PC-9 (cell line): ENCODE measurements around the gene FASTKD2. TPM values are rescaled to one million over a fixed set of nuclear protein-coding genes. Genes with fewer than 3 reads are reported as not detected.

ENCODE experiments used
- BruUV-seq: library from RNA; stranded (reverse); fragments of 400-500 nt; replicated peaks from 2 replicates; lab custom pipeline; 2021; lab: Mats Ljungman, UMichigan
- CTCF ChIA-PET: fragments of 300-600 bp; sonication (Branson Sonifier 250); formaldehyde crosslinking; loops from one replicate; lab custom pipeline; 2022; ENCODE audit warnings: antibody characterized with exemption; lab: Charles Lee
- POLR2A ChIA-PET: fragments of 300-600 bp; sonication (Branson Sonifier 250); formaldehyde crosslinking; loops from one replicate; lab custom pipeline; 2022; ENCODE audit warnings: antibody characterized with exemption; ENCODE audit not compliant: unreplicated experiment; lab: Charles Lee
- DNase-seq, 2 experiments: peaks; one replicate each; pipeline versions ENCODE4 v3.0.0 to v3.0.0-alpha.2; 2015 to 2022; ENCODE audit warnings: mixed read lengths in 1 of 2
- H2AFZ ChIP-seq: fragments of 200-600 bp; sonication (generic); 2 replicates; pipeline ENCODE4 v1.8.1; 2017; ENCODE audit warnings: antibody characterized with exemption
- H3F3A ChIP-seq: fragments of 200-600 bp; sonication (generic); 2 replicates; pipeline ENCODE4 v1.8.1; 2017; ENCODE audit warnings: antibody characterized with exemption, mild to moderate bottlenecking, low read depth; ENCODE audit not compliant: insufficient read depth
- H3K27ac ChIP-seq: fragments of 200-600 bp; sonication (generic); 2 replicates; pipeline ENCODE4 v1.6.1; 2016; ENCODE audit warnings: mixed run types
- H3K27me3 ChIP-seq: fragments of 200-600 bp; sonication (generic); 2 replicates; pipeline ENCODE4 v1.6.1; 2016; ENCODE audit warnings: low read depth, mixed run types; ENCODE audit not compliant: insufficient read depth
- H3K36me3 ChIP-seq: fragments of 200-600 bp; sonication (generic); 2 replicates; pipeline ENCODE4 v1.6.1; 2016; ENCODE audit warnings: low read depth, mixed run types
- H3K4me1 ChIP-seq: fragments of 200-600 bp; sonication (generic); replicated peaks from 2 replicates; pipeline ENCODE4 v1.6.1; 2016; ENCODE audit warnings: mixed run types; ENCODE audit not compliant: insufficient read depth
- H3K4me2 ChIP-seq: fragments of 200-600 bp; sonication (generic); 2 replicates; pipeline ENCODE4 v1.6.1; 2017; ENCODE audit warnings: mixed run types
- H3K4me3 ChIP-seq: fragments of 200-600 bp; sonication (generic); 2 replicates; pipeline ENCODE4 v1.6.1; 2016; ENCODE audit warnings: mixed run types
- H3K79me2 ChIP-seq: fragments of 200-600 bp; sonication (generic); 2 replicates; pipeline ENCODE4 v1.6.1; 2017; ENCODE audit warnings: low read depth, mixed run types
- H3K9me2 ChIP-seq: fragments of 200-600 bp; sonication (generic); 2 replicates; pipeline ENCODE4 v1.8.1; 2017; ENCODE audit warnings: mild to moderate bottlenecking; ENCODE audit not compliant: insufficient read depth
- H3K9me3 ChIP-seq: fragments of 200-600 bp; sonication (generic); 2 replicates; pipeline ENCODE4 v1.8.1; 2016; ENCODE audit warnings: low read depth; ENCODE audit not compliant: insufficient read depth
- H4K20me1 ChIP-seq: fragments of 200-600 bp; sonication (generic); 2 replicates; pipeline ENCODE4 v1.8.1; 2017; ENCODE audit not compliant: insufficient read depth
- EZH2 ChIP-seq: fragments of 200-600 bp; sonication (generic); IDR thresholded peaks from 2 replicates; pipeline ENCODE4 v1.8.0; 2017; ENCODE audit warnings: antibody characterized with exemption, low read depth
- intact Hi-C: fragments of 100-400 bp; cut with micrococcal nuclease; formaldehyde crosslinking; loops from one replicate; pipeline ENCODE4 v1.10.0; 2022; ENCODE audit not compliant: unreplicated experiment
- total RNA-seq: library from RNA; stranded (reverse); gene quantifications from 2 replicates; pipeline ENCODE4 v1.2.3, GENCODE V29; 2021
- TF ChIP-seq, protein P1 (sequence below): fragments of 200-600 bp; sonication (generic); conservative IDR thresholded peaks from 2 replicates; pipeline ENCODE4 v1.6.1; 2017; ENCODE audit warnings: mixed run types, antibody characterized with exemption, mild to moderate bottlenecking, moderate library complexity

FASTKD2 gene
- total RNA-seq, 1 experiment from 2014 or later: 12.1 TPM

GRCh38 chr2:206800506-206801417, 35.4 kb downstream of the FASTKD2 start:
- ChIA-PET POLR2A (no interaction called here), CTCF (interaction anchor here (0.6 to 1.5 kb wide), 4 partner anchors 672 to 907 kb away, joined by 3 read pairs; no protein-coding TSS in a partner anchor)
- H4K20me1 ChIP-seq: no peaks in the 10 kb centered on the region
- intact Hi-C loops: loop anchor here (1.0 to 5.0 kb wide), 3 partner anchors 181 to 1272 kb away; no protein-coding TSS in a partner anchor
- TF ChIP-seq, protein P1, sequence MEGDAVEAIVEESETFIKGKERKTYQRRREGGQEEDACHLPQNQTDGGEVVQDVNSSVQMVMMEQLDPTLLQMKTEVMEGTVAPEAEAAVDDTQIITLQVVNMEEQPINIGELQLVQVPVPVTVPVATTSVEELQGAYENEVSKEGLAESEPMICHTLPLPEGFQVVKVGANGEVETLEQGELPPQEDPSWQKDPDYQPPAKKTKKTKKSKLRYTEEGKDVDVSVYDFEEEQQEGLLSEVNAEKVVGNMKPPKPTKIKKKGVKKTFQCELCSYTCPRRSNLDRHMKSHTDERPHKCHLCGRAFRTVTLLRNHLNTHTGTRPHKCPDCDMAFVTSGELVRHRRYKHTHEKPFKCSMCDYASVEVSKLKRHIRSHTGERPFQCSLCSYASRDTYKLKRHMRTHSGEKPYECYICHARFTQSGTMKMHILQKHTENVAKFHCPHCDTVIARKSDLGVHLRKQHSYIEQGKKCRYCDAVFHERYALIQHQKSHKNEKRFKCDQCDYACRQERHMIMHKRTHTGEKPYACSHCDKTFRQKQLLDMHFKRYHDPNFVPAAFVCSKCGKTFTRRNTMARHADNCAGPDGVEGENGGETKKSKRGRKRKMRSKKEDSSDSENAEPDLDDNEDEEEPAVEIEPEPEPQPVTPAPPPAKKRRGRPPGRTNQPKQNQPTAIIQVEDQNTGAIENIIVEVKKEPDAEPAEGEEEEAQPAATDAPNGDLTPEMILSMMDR: peak; percentile 74
- no peak for TF ChIP-seq EZH2
- no peaks in the 10 kb centered on the region for H3K27me3 ChIP-seq
- no TSS peak for BruUV-seq
- DNase-seq: peak; percentile 46 to 59
- no peaks in the 10 kb centered on the region for H3F3A ChIP-seq
- H3K79me2 ChIP-seq: no peaks in the 10 kb centered on the region
- no peaks in the 10 kb centered on the region for H3K9me3 ChIP-seq
- no peaks in the 10 kb centered on the region for H3K9me2 ChIP-seq
- H3K36me3 ChIP-seq: no peaks in the 10 kb centered on the region
- H3K4me3 ChIP-seq: no peak overlapping the region
- H3K4me1 ChIP-seq: no peaks in the 10 kb centered on the region
- H3K4me2 ChIP-seq: no peak overlapping the region
- no peak overlapping the region for H2AFZ ChIP-seq
- no peak overlapping the region for H3K27ac ChIP-seq

- Histone ChIP-seq H3K4me2 (no peak overlapping the region), H4K20me1 (no peaks in the 10 kb centered on the region), H3K36me3 (no peaks in the 10 kb centered on the region), H3K9me3 (no peaks in the 10 kb centered on the region), H2AFZ (no peak overlapping the region), H3K27me3 (no peaks in the 10 kb centered on the region), H3F3A (no peaks in the 10 kb centered on the region), H3K79me2 (no peaks in the 10 kb centered on the region), H3K4me3 (no peak overlapping the region), H3K9me2 (no peaks in the 10 kb centered on the region), H3K4me1 (no peaks in the 10 kb centered on the region), H3K27ac (no peak overlapping the region)
- CTCF ChIA-PET: interaction anchor here (0.6 to 1.5 kb wide), 4 partner anchors 671 to 906 kb away, joined by 3 read pairs; no protein-coding TSS in a partner anchor
- POLR2A ChIA-PET: no interaction called here
- no peak for DNase-seq
- no peak for TF ChIP-seq EZH2
- TF ChIP-seq, protein P1: no peak
- intact Hi-C loops: loop anchor here (5.0 kb wide), 1 partner anchor 1271 kb away; no protein-coding TSS in a partner anchor
- no TSS peak for BruUV-seq
Observed at GRCh38 chr2:206801418-206802189, 36.2 kb downstream of the FASTKD2 start.
